HEK293 (cell line): Measurements from ENCODE around the gene SMIM26.
A peak's percentile ranks its signal among the peaks of the same experiment; 100 is the strongest.

Experiments
- CTCF ChIA-PET: fragments of 350-600 bp; formaldehyde crosslinking; extraction: SDS; loops from one replicate; lab custom pipeline; 2021; ENCODE audit warnings: antibody characterized with exemption; lab: Yijun Ruan, JAX
- POLR2A ChIA-PET: fragments of 300-600 bp; formaldehyde crosslinking; extraction: SDS; loops from one replicate; lab custom pipeline; 2020; ENCODE audit warnings: antibody characterized with exemption, inconsistent platforms; lab: Yijun Ruan, JAX
- H3K27ac ChIP-seq: fragments of 200-500 bp; sonication (Bioruptor generic); 2 replicates; pipeline ENCODE4 v1.5.1; 2014; ENCODE audit warnings: low read depth, low read length, control low read depth, inconsistent platforms; ENCODE audit errors: extremely low read depth
- H3K36me3 ChIP-seq, 2 experiments: fragments of 200-500 bp in 1 of 2; sonication (Bioruptor generic) in 1 of 2; 1 replicate in 1 of 2; 2 replicates in 1 of 2; pipeline ENCODE4 v1.5.1; 2014 to 2017; ENCODE audit warnings: inconsistent platforms in 2 of 2, low read length in 2 of 2; ENCODE audit not compliant: control insufficient read depth in 2 of 2, insufficient read depth in 1 of 2
- H3K4me1 ChIP-seq: fragments of 200-500 bp; sonication (Bioruptor generic); 2 replicates; pipeline ENCODE4 v1.5.1; 2014; ENCODE audit warnings: mild to moderate bottlenecking, low read length, inconsistent platforms; ENCODE audit not compliant: control insufficient read depth, insufficient read depth
- H3K4me3 ChIP-seq: 2 replicates; pipeline ENCODE4 v1.5.1; 2011; ENCODE audit warnings: low read depth, mild to moderate bottlenecking, control low read depth, low read length, moderate library complexity
- H3K9me3 ChIP-seq: fragments of 200-500 bp; sonication (Bioruptor generic); 2 replicates; pipeline ENCODE4 v1.5.1; 2014; ENCODE audit warnings: low read depth, low read length, inconsistent platforms; ENCODE audit not compliant: control insufficient read depth, insufficient read depth
- KLF8 ChIP-seq: fragments of 450-650 bp; formaldehyde crosslinking; IDR thresholded peaks from 2 replicates; pipeline ENCODE4 v1.5.1; 2016; ENCODE audit warnings: missing biosample characterization, missing genetic modification characterization
- SCRT2 ChIP-seq: fragments of 450-650 bp; formaldehyde crosslinking; IDR thresholded peaks from 2 replicates; pipeline ENCODE4 v1.5.1; 2016; ENCODE audit warnings: missing biosample characterization, missing genetic modification characterization
- ZBTB1 ChIP-seq: fragments of 450-650 bp; formaldehyde crosslinking; IDR thresholded peaks from 2 replicates; pipeline ENCODE4 v1.5.1; 2016; ENCODE audit warnings: missing biosample characterization, missing genetic modification characterization
- ZBTB48 ChIP-seq: fragments of 450-650 bp; formaldehyde crosslinking; IDR thresholded peaks from 2 replicates; pipeline ENCODE4 v1.5.1; 2016; ENCODE audit warnings: missing biosample characterization, missing genetic modification characterization
- ZBTB49 ChIP-seq: fragments of 450-650 bp; formaldehyde crosslinking; IDR thresholded peaks from 2 replicates; pipeline ENCODE4 v1.5.1; 2016; ENCODE audit warnings: missing biosample characterization, missing genetic modification characterization, low read depth
- ZEB2 ChIP-seq: fragments of 450-650 bp; formaldehyde crosslinking; IDR thresholded peaks from 2 replicates; pipeline ENCODE4 v1.5.1; 2016; ENCODE audit warnings: missing biosample characterization, missing genetic modification characterization
- ZNF121 ChIP-seq: fragments of 450-650 bp; formaldehyde crosslinking; IDR thresholded peaks from 2 replicates; pipeline ENCODE4 v1.5.1; 2016; ENCODE audit warnings: missing biosample characterization, missing genetic modification characterization
- ZNF138 ChIP-seq: fragments of 450-650 bp; formaldehyde crosslinking; IDR thresholded peaks from 2 replicates; pipeline ENCODE4 v1.5.1; 2016; ENCODE audit warnings: missing biosample characterization, missing genetic modification characterization, borderline replicate concordance
- ZNF169 ChIP-seq: fragments of 450-650 bp; formaldehyde crosslinking; IDR thresholded peaks from 2 replicates; pipeline ENCODE4 v1.5.1; 2016; ENCODE audit warnings: missing biosample characterization, missing genetic modification characterization
- ZNF184 ChIP-seq: fragments of 450-650 bp; IDR thresholded peaks from 2 replicates; pipeline ENCODE4 v1.5.1; 2018; ENCODE audit warnings: missing biosample characterization, mild to moderate bottlenecking, missing genetic modification characterization
- ZNF202 ChIP-seq: fragments of 450-650 bp; formaldehyde crosslinking; IDR thresholded peaks from 2 replicates; pipeline ENCODE4 v1.5.1; 2016; ENCODE audit warnings: missing biosample characterization, missing genetic modification characterization, borderline replicate concordance
- ZNF302 ChIP-seq: fragments of 450-650 bp; formaldehyde crosslinking; IDR thresholded peaks from 2 replicates; pipeline ENCODE4 v1.5.1; 2016; ENCODE audit warnings: missing biosample characterization, missing genetic modification characterization, low read depth
- ZNF324 ChIP-seq: fragments of 450-650 bp; formaldehyde crosslinking; IDR thresholded peaks from 2 replicates; pipeline ENCODE4 v1.5.1; 2016; ENCODE audit warnings: missing biosample characterization, missing genetic modification characterization
- ZNF394 ChIP-seq: fragments of 450-650 bp; formaldehyde crosslinking; IDR thresholded peaks from 2 replicates; pipeline ENCODE4 v1.5.1; 2016; ENCODE audit warnings: missing biosample characterization, missing genetic modification characterization, mild to moderate bottlenecking, moderate library complexity, borderline replicate concordance
- ZNF426 ChIP-seq: fragments of 450-650 bp; formaldehyde crosslinking; IDR thresholded peaks from 2 replicates; pipeline ENCODE4 v1.5.1; 2017; ENCODE audit warnings: missing biosample characterization, missing genetic modification characterization, mild to moderate bottlenecking, inconsistent platforms, moderate library complexity
- ZNF548 ChIP-seq: fragments of 450-650 bp; formaldehyde crosslinking; IDR thresholded peaks from 2 replicates; pipeline ENCODE4 v1.5.1; 2016; ENCODE audit warnings: missing biosample characterization, missing genetic modification characterization
- ZNF600 ChIP-seq: fragments of 450-650 bp; formaldehyde crosslinking; IDR thresholded peaks from 2 replicates; pipeline ENCODE4 v1.5.1; 2016; ENCODE audit warnings: missing biosample characterization, missing genetic modification characterization
- ZNF624 ChIP-seq: fragments of 450-650 bp; formaldehyde crosslinking; IDR thresholded peaks from 2 replicates; pipeline ENCODE4 v1.5.1; 2017; ENCODE audit warnings: missing biosample characterization, missing genetic modification characterization
- ZNF670 ChIP-seq: fragments of 450-650 bp; formaldehyde crosslinking; IDR thresholded peaks from 2 replicates; pipeline ENCODE4 v1.5.1; 2016; ENCODE audit warnings: missing biosample characterization, missing genetic modification characterization, low read depth
- ZNF677 ChIP-seq: fragments of 450-650 bp; IDR thresholded peaks from 2 replicates; pipeline ENCODE4 v1.5.0; 2018; ENCODE audit warnings: missing biosample characterization, mild to moderate bottlenecking, missing genetic modification characterization, moderate library complexity
- ZNF785 ChIP-seq: fragments of 450-650 bp; formaldehyde crosslinking; IDR thresholded peaks from 2 replicates; pipeline ENCODE4 v1.5.1; 2016; ENCODE audit warnings: missing biosample characterization, missing genetic modification characterization
- ZNF830 ChIP-seq: fragments of 450-650 bp; IDR thresholded peaks from 2 replicates; pipeline ENCODE4 v1.5.0; 2018; ENCODE audit warnings: missing biosample characterization, missing genetic modification characterization, low read depth, mild to moderate bottlenecking, moderate library complexity
- TF ChIP-seq, protein P1 (sequence below): fragments of 450-650 bp; formaldehyde crosslinking; IDR thresholded peaks from 2 replicates; pipeline ENCODE4 v1.5.1; 2016; ENCODE audit warnings: missing biosample characterization, missing genetic modification characterization
- TF ChIP-seq, protein P2 (sequence below): fragments of 450-650 bp; formaldehyde crosslinking; IDR thresholded peaks from 2 replicates; pipeline ENCODE4 v1.5.1; 2016; ENCODE audit warnings: missing biosample characterization, missing genetic modification characterization, borderline replicate concordance
- TF ChIP-seq, protein P3 (sequence below): fragments of 450-650 bp; formaldehyde crosslinking; IDR thresholded peaks from 2 replicates; pipeline ENCODE4 v1.5.1; 2016; ENCODE audit warnings: missing biosample characterization, missing genetic modification characterization
- TF ChIP-seq, protein P4 (sequence below): fragments of 450-650 bp; formaldehyde crosslinking; IDR thresholded peaks from 2 replicates; pipeline ENCODE4 v1.5.1; 2016; ENCODE audit warnings: missing biosample characterization, missing genetic modification characterization

The SMIM26 gene

DNA sequence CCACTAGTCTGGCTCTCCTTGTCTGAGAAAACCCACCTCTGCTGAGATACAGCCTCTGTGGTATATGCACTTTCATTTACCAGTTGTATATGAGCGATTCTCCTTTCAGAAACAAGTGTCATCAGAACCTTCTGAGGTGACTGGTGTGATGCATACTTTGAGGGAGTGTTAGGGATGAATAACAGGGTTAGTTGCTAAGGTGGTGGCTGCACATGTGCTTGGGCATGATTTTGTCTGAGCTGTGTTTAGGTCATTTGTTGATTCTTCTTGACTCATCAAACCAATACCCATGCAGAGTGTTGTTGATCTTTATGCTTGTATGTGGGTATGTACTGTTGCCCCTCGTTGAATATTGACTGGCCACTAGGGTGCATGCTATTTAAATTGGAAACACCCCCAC, 46.3 kb downstream of the SMIM26 start:
- Histone ChIP-seq H3K27ac (no peak overlapping the region), H3K9me3 (no peaks in the 10 kb centered on the region), H3K4me1 (no peaks in the 10 kb centered on the region), H3K36me3 (no peaks in the 10 kb centered on the region; a peak in 1 of 3 replicates), H3K4me3 (no peak overlapping the region)
- TF ChIP-seq ZNF426 (no peak), ZNF600 (tag by site-specific recombination) (0 out of 2 replicates have a peak, but pooled peaks have one; percentile 51), ZNF785 (tag by site-specific recombination) (no peak), ZNF324 (tag by site-specific recombination) (no peak), ZNF624 (tag by site-specific recombination) (no peak), ZNF548 (no peak), ZBTB1 (tag by site-specific recombination) (no peak), ZNF138 (no peak), ZNF302 (tag by site-specific recombination) (no peak), ZNF394 (tag by site-specific recombination) (no peak), ZNF169 (tag by site-specific recombination) (no peak), ZNF184 (no peak), SCRT2 (tag by site-specific recombination) (peak; percentile 37; the same call in 1 of the 2 replicates), ZBTB48 (tag by site-specific recombination) (no peak)
- TF ChIP-seq, protein P1, sequence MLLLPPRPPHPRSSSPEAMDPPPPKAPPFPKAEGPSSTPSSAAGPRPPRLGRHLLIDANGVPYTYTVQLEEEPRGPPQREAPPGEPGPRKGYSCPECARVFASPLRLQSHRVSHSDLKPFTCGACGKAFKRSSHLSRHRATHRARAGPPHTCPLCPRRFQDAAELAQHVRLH: no peak
- ChIA-PET POLR2A (no interaction called here), CTCF (no interaction called here)

- Histone ChIP-seq H3K4me1 (no peaks in the 10 kb centered on the region), H3K36me3 (no peaks in the 10 kb centered on the region; a peak in 1 of 3 replicates), H3K4me3 (no peak overlapping the region), H3K27ac (no peak overlapping the region), H3K9me3 (no peaks in the 10 kb centered on the region)
- TF ChIP-seq ZBTB49 (tag by site-specific recombination) (no peak), ZNF830 (no peak), ZEB2 (tag by site-specific recombination) (no peak), SCRT2 (tag by site-specific recombination) (no peak), ZNF121 (tag by site-specific recombination) (no peak), ZNF670 (no peak), ZNF677 (tag by site-specific recombination) (no peak), ZNF785 (tag by site-specific recombination) (no peak), KLF8 (tag by site-specific recombination) (no peak), ZNF202 (tag by site-specific recombination) (no peak)
- TF ChIP-seq, protein P2, sequence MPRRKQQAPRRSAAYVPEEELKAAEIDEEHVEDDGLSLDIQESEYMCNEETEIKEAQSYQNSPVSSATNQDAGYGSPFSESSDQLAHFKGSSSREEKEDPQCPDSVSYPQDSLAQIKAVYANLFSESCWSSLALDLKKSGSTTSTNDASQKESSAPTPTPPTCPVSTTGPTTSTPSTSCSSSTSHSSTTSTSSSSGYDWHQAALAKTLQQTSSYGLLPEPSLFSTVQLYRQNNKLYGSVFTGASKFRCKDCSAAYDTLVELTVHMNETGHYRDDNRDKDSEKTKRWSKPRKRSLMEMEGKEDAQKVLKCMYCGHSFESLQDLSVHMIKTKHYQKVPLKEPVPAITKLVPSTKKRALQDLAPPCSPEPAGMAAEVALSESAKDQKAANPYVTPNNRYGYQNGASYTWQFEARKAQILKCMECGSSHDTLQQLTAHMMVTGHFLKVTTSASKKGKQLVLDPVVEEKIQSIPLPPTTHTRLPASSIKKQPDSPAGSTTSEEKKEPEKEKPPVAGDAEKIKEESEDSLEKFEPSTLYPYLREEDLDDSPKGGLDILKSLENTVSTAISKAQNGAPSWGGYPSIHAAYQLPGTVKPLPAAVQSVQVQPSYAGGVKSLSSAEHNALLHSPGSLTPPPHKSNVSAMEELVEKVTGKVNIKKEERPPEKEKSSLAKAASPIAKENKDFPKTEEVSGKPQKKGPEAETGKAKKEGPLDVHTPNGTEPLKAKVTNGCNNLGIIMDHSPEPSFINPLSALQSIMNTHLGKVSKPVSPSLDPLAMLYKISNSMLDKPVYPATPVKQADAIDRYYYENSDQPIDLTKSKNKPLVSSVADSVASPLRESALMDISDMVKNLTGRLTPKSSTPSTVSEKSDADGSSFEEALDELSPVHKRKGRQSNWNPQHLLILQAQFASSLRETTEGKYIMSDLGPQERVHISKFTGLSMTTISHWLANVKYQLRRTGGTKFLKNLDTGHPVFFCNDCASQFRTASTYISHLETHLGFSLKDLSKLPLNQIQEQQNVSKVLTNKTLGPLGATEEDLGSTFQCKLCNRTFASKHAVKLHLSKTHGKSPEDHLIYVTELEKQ: no peak
- TF ChIP-seq, protein P3, sequence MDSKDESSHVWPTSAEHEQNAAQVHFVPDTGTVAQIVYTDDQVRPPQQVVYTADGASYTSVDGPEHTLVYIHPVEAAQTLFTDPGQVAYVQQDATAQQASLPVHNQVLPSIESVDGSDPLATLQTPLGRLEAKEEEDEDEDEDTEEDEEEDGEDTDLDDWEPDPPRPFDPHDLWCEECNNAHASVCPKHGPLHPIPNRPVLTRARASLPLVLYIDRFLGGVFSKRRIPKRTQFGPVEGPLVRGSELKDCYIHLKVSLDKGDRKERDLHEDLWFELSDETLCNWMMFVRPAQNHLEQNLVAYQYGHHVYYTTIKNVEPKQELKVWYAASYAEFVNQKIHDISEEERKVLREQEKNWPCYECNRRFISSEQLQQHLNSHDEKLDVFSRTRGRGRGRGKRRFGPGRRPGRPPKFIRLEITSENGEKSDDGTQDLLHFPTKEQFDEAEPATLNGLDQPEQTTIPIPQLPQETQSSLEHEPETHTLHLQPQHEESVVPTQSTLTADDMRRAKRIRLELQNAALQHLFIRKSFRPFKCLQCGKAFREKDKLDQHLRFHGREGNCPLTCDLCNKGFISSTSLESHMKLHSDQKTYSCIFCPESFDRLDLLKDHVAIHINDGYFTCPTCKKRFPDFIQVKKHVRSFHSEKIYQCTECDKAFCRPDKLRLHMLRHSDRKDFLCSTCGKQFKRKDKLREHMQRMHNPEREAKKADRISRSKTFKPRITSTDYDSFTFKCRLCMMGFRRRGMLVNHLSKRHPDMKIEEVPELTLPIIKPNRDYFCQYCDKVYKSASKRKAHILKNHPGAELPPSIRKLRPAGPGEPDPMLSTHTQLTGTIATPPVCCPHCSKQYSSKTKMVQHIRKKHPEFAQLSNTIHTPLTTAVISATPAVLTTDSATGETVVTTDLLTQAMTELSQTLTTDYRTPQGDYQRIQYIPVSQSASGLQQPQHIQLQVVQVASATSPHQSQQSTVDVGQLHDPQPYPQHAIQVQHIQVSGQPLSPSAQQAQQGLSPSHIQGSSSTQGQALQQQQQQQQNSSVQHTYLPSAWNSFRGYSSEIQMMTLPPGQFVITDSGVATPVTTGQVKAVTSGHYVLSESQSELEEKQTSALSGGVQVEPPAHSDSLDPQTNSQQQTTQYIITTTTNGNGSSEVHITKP (tag by site-specific recombination): no peak
- TF ChIP-seq, protein P4, sequence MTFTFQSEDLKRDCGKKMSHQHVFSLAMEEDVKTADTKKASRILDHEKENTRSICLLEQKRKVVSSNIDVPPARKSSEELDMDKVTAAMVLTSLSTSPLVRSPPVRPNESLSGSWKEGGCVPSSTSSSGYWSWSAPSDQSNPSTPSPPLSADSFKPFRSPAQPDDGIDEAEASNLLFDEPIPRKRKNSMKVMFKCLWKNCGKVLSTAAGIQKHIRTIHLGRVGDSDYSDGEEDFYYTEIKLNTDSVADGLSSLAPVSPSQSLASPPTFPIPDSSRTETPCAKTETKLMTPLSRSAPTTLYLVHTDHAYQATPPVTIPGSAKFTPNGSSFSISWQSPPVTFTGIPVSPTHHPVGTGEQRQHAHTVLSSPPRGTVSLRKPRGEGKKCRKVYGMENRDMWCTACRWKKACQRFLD (tag by site-specific recombination): no peak
- POLR2A ChIA-PET: no interaction called here
- CTCF ChIA-PET: no interaction called here
Observed at GRCh38 chr20:18614244-18614643, 47.0 kb downstream of the SMIM26 start.
